Activated B cell treated with CpG ODN at 0.5 μM for 24 hours (primary cell): Measurements from ENCODE around the gene VPS35. TPM values are rescaled to one million over a fixed set of nuclear protein-coding genes. Genes with fewer than 3 reads are reported as not detected.

ENCODE experiments used
- ATAC-seq: fragments of 200-7000 bp; cut with Tn5 transposase; one replicate; pipeline ENCODE4 v1.10.0; 2021; ENCODE audit warnings: low read depth, mild to moderate bottlenecking, moderate library complexity
- CTCF ChIA-PET: fragments of 350-600 bp; sonication (Branson Sonifier 250); formaldehyde crosslinking; loops from one replicate; lab custom pipeline; 2021; ENCODE audit warnings: antibody characterized with exemption; lab: Charles Lee
- POLR2A ChIA-PET: fragments of 350-600 bp; sonication (Branson Sonifier 250); formaldehyde crosslinking; loops from one replicate; lab custom pipeline; 2021; ENCODE audit warnings: antibody characterized with exemption; lab: Charles Lee
- DNase-seq: peaks from one replicate; pipeline ENCODE4 v3.0.0; 2022
- H3K27ac Mint-ChIP-seq: one replicate; pipeline ENCODE4 v1.8.0; 2020; ENCODE audit warnings: mixed read lengths
- H3K27me3 Mint-ChIP-seq: one replicate; pipeline ENCODE4 v1.8.0; 2021; ENCODE audit warnings: mixed read lengths
- H3K36me3 Mint-ChIP-seq: one replicate; pipeline ENCODE4 v1.8.0; 2021; ENCODE audit warnings: low read depth, mixed read lengths
- H3K4me1 Mint-ChIP-seq: one replicate; pipeline ENCODE4 v1.8.0; 2021; ENCODE audit warnings: mixed read lengths
- H3K4me3 Mint-ChIP-seq: one replicate; pipeline ENCODE4 v1.8.0; 2020; ENCODE audit warnings: mild to moderate bottlenecking, mixed read lengths
- H3K9me3 Mint-ChIP-seq: one replicate; pipeline ENCODE4 v1.8.0; 2020; ENCODE audit warnings: mixed read lengths
- intact Hi-C: fragments of 100-400 bp; cut with micrococcal nuclease; formaldehyde crosslinking; loops from one replicate; pipeline ENCODE4 v1.15.1; 2024
- total RNA-seq: library from RNA; stranded (reverse); gene quantifications from 2 replicates; pipeline ENCODE4 v1.2.3, GENCODE V29; 2022
- TF ChIP-seq, protein P1 (sequence below): fragments of 200-600 bp; IDR thresholded peaks from one replicate; pipeline ENCODE4 v1.8.0; 2022; ENCODE audit warnings: antibody characterized with exemption, mild to moderate bottlenecking

Gene VPS35
- total RNA-seq, 1 donor from 2014 or later, result 97.1 TPM

DNA sequence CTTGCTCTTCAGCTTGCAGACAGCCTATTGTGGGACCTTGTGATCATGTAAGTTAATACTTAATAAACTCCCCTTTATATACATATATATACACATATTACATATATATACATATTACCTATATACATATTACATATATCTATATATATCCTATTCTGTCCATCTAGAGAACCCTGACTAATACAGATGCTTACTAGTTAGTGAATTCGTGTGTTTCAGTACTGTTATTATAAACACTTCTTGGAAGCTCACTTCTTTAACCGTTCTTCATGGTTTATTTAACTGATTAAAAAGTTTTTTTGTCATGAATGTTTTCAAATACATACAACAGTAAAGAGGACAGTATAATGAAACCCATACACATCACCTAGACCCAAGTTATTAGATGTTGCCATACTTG is 13.1 kb upstream of the VPS35 start:
- Mint-ChIP-seq H3K9me3 (no peaks in the 10 kb centered on the region), H3K4me3 (no peak overlapping the region), H3K27ac (no peak overlapping the region), H3K27me3 (no peaks in the 10 kb centered on the region), H3K36me3 (no peaks in the 10 kb centered on the region), H3K4me1 (no peaks in the 10 kb centered on the region)
- no peak for DNase-seq
- intact Hi-C loops, result no loop called here
- ChIA-PET POLR2A (no interaction called here), CTCF (no interaction called here)
- ATAC-seq, result no peak
- TF ChIP-seq, protein P1, sequence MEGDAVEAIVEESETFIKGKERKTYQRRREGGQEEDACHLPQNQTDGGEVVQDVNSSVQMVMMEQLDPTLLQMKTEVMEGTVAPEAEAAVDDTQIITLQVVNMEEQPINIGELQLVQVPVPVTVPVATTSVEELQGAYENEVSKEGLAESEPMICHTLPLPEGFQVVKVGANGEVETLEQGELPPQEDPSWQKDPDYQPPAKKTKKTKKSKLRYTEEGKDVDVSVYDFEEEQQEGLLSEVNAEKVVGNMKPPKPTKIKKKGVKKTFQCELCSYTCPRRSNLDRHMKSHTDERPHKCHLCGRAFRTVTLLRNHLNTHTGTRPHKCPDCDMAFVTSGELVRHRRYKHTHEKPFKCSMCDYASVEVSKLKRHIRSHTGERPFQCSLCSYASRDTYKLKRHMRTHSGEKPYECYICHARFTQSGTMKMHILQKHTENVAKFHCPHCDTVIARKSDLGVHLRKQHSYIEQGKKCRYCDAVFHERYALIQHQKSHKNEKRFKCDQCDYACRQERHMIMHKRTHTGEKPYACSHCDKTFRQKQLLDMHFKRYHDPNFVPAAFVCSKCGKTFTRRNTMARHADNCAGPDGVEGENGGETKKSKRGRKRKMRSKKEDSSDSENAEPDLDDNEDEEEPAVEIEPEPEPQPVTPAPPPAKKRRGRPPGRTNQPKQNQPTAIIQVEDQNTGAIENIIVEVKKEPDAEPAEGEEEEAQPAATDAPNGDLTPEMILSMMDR, result no peak

DNA sequence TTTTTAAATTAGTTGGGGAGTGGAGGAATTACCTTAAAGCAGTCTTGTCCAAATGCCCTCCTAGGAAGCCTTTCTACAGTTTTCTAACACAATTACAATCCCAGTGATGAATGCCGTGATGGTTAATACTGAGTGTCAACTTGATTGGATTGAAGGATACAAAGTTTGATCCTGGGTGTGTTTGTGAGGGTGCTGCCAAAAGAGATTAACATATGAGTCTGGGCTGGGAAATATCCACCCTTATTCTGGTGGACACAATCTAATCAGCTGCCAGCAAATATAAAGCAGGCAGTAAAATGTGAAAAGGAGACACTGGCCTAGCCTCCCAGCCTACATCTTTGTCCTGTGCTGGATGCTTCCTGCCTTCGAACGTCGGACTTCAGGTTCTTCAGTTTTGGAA is 12.6 kb upstream of the VPS35 start:
- DNase-seq (no peak), ATAC-seq (no peak)
- no peaks in the 10 kb centered on the region for H3K27me3 Mint-ChIP-seq
- no peaks in the 10 kb centered on the region for H3K36me3 Mint-ChIP-seq
- H3K27ac Mint-ChIP-seq, result no peak overlapping the region
- intact Hi-C loops, result no loop called here
- no peak overlapping the region for H3K4me3 Mint-ChIP-seq
- POLR2A ChIA-PET, result interaction anchor here (0.6 to 1.0 kb wide), 2 partner anchors 11 to 41 kb away, joined by 3 to 5 read pairs; no protein-coding TSS in a partner anchor
- TF ChIP-seq, protein P1, result no peak
- CTCF ChIA-PET, result no interaction called here
- H3K9me3 Mint-ChIP-seq, result no peaks in the 10 kb centered on the region
- no peaks in the 10 kb centered on the region for H3K4me1 Mint-ChIP-seq

DNA sequence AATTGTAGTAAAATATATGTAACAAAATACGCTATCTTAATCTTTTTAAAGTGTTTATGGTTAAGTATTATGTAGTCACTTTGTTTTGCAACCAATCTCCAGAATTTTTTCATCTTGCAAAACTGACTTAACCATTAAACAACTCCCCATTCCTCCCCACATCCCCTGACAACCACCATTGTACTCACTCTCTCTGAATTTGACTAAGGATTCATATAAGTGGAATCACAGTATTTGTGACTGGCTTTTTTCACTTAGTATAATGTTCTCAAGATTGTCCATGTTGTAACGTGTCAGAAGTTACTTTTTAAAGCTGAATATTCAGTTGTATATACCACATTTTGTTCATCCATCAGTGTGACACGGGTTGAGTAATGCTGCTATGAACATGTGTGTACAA is 11.1 kb upstream of the VPS35 start:
- no peaks in the 10 kb centered on the region for H3K9me3 Mint-ChIP-seq
- ChIA-PET POLR2A (no interaction called here), CTCF (no interaction called here)

DNA sequence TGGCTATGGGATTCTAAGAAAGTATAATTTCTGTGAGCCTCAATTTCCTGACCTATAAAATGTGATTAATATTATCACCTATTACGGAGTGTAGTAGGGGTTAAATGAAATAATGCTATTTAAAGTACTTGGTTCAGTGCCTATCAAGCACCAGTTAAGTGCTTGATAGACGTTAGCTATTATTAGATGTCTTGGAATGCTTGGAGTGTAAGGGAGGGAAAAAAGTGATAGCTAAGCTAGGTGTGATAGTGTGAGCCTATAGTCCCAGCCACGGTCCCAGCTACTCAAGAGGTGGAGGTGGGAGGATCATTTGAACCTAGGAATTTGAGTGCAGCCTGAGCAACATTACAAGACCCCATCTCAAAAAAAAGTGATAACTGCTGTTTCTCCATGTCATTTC is 8.0 kb upstream of the VPS35 start:
- H3K36me3 Mint-ChIP-seq, result peaks cover 9% of the 10 kb centered on the region
- H3K27me3 Mint-ChIP-seq, result no peaks in the 10 kb centered on the region
- no peak for ATAC-seq
- no peak for DNase-seq
- no peak overlapping the region for H3K4me3 Mint-ChIP-seq
- ChIA-PET CTCF (no interaction called here), POLR2A (no interaction called here)
- TF ChIP-seq, protein P1, result no peak
- H3K27ac Mint-ChIP-seq, result no peak overlapping the region
- H3K9me3 Mint-ChIP-seq, result no peaks in the 10 kb centered on the region
- H3K4me1 Mint-ChIP-seq, result no peaks in the 10 kb centered on the region
- intact Hi-C loops, result no loop called here

More for the DNA sequence above, 11.1 kb upstream of the VPS35 start:
- H3K4me1 Mint-ChIP-seq, result no peaks in the 10 kb centered on the region
- H3K4me3 Mint-ChIP-seq, result no peak overlapping the region
- DNase-seq (no peak), ATAC-seq (no peak)
- intact Hi-C loops, result no loop called here
- no peak overlapping the region for H3K27ac Mint-ChIP-seq
- TF ChIP-seq, protein P1, result no peak
- peaks cover 4% of the 10 kb centered on the region for H3K36me3 Mint-ChIP-seq
- no peaks in the 10 kb centered on the region for H3K27me3 Mint-ChIP-seq

DNA sequence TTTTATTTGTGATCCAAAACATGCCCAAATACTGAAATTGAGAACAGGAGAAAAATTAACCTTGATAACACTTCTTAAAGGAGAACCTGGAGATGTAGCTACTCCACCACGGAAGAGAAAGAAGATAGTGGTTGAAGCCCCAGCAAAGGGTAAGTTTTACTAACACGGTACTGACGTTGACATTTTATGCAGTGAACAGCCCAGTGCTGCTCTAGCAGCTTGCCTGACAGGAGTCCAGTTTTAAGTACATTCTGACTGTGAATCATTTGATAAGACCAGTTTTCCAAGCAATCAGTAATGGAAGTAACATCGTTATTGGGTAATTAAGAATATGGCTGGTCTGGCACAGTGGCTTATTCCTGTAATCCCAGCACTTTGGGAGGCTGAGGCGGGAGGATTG is 7.0 kb upstream of the VPS35 start:
- no peak for ATAC-seq

More for the DNA sequence above, 7.0 kb upstream of the VPS35 start:
- no peak for DNase-seq
- Mint-ChIP-seq H3K27ac (no peak overlapping the region), H3K9me3 (no peaks in the 10 kb centered on the region), H3K36me3 (peaks cover 9% of the 10 kb centered on the region), H3K27me3 (no peaks in the 10 kb centered on the region), H3K4me3 (no peak overlapping the region), H3K4me1 (no peaks in the 10 kb centered on the region)
- POLR2A ChIA-PET, result no interaction called here
- CTCF ChIA-PET, result no interaction called here
- intact Hi-C loops, result no loop called here
- TF ChIP-seq, protein P1, result no peak
